Lower leg skin (tissue), 3 donors: ENCODE data around the gene TTN.
"Not testable (repeated sequence)": the region's sequence is repeated elsewhere in the genome, so short reads cannot be mapped to it uniquely, and the experiment has no call there.

ENCODE experiments used
- POLR2A ChIP-seq, 2 donors: fragments of 450-650 bp; IDR thresholded peaks; one replicate each; pipeline ENCODE4 v1.6.1; 2016 to 2017; ENCODE audit warnings: antibody characterized with exemption in 2 of 2, mild to moderate bottlenecking in 1 of 2, moderate library complexity in 1 of 2
- TF ChIP-seq, protein P1 (sequence below), 3 donors: fragments of 450-650 bp; IDR thresholded peaks; one replicate each; pipeline ENCODE4 v1.5.1; 2016; ENCODE audit warnings: antibody characterized with exemption in 3 of 3, mild to moderate bottlenecking in 3 of 3, moderate library complexity in 2 of 3

DNA sequence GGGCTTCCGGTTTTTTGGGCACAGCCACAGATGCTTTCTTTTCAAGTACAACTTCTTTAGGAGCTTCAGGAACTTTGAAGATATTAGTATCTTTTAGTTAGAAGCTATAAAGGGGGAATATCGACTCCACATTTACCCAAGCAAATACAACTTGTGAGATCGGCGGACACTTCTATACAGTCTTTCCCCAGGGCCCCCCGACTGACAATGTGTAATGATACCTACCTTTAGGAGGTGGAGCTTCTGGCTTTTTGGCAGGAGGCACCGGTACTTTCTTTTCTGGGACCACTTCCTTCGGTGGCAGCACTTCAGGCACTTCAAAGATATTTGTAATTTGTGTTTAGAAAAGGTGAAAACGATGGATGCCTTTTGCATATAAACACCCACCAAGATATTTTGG is 148.7 kb downstream of the TTN start:
- TF ChIP-seq, protein P1, sequence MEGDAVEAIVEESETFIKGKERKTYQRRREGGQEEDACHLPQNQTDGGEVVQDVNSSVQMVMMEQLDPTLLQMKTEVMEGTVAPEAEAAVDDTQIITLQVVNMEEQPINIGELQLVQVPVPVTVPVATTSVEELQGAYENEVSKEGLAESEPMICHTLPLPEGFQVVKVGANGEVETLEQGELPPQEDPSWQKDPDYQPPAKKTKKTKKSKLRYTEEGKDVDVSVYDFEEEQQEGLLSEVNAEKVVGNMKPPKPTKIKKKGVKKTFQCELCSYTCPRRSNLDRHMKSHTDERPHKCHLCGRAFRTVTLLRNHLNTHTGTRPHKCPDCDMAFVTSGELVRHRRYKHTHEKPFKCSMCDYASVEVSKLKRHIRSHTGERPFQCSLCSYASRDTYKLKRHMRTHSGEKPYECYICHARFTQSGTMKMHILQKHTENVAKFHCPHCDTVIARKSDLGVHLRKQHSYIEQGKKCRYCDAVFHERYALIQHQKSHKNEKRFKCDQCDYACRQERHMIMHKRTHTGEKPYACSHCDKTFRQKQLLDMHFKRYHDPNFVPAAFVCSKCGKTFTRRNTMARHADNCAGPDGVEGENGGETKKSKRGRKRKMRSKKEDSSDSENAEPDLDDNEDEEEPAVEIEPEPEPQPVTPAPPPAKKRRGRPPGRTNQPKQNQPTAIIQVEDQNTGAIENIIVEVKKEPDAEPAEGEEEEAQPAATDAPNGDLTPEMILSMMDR (IDR thresholded peaks at IDR 0.05) = not testable (repeated sequence)
- TF ChIP-seq POLR2A (IDR thresholded peaks at IDR 0.05) = not testable (repeated sequence)
